Activated CD4-positive, alpha-beta T cell treated with anti-CD3 and anti-CD28 coated beads, Interleukin-2, amount 50 U/mL, for 24 hours (primary cell): Measurements from ENCODE around the gene TIMM17B.
"Not testable (repeated sequence)": the region's sequence is repeated elsewhere in the genome, so short reads cannot be mapped to it uniquely, and the experiment has no call there.

ENCODE experiments used
- DNase-seq, 2 donors: peaks; one replicate each; pipeline ENCODE4 v3.0.0-alpha.2; 2020; ENCODE audit warnings: low read depth in 1 of 2, low spot score in 1 of 2

Gene TIMM17B

GRCh38 chrX:48894891-48895290, 2.7 kb downstream of the TIMM17B start:
- DNase-seq, result no peak

DNA sequence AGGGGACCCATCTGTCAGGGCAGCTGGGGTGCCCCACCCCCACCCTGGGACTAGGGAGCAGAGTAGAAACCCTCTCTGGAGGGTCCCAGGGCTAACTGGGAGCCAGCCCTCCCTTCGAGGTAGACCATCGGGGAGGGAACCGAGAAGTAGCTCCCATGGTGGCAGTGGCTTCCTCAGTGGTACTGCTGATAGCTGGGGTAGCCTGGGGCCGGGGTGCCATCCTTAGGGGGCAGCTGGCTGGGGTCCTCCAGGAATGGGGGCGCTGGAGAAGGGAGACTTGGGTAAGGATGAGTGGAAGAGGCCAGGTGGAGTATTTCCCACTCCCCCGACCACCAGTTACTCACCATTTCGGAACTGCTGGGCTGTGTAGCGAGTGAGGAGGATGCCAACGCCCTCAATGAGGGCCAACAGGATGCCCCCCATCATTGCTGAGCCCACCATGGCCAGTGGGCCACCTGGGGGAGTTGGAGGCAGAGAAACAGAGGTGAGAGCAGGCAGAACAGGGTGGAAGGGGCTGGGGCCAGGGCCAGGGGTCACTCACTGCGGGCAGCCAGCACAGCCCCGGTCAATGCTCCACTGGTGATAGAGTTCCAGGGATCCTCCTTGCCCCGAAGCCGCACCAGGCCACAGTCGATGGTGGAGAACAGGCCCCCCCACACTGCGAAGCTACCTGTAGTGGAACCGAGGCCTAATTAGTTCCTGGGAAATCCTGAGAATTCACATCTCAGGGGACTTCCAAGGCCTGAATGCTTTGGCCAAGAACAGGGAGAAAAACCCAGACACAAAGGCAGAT, 3.8 kb downstream of the TIMM17B start:
- DNase-seq, result no peak

GRCh38 chrX:48892896-48893295, 4.7 kb downstream of the TIMM17B start:
- no peak for DNase-seq

DNA sequence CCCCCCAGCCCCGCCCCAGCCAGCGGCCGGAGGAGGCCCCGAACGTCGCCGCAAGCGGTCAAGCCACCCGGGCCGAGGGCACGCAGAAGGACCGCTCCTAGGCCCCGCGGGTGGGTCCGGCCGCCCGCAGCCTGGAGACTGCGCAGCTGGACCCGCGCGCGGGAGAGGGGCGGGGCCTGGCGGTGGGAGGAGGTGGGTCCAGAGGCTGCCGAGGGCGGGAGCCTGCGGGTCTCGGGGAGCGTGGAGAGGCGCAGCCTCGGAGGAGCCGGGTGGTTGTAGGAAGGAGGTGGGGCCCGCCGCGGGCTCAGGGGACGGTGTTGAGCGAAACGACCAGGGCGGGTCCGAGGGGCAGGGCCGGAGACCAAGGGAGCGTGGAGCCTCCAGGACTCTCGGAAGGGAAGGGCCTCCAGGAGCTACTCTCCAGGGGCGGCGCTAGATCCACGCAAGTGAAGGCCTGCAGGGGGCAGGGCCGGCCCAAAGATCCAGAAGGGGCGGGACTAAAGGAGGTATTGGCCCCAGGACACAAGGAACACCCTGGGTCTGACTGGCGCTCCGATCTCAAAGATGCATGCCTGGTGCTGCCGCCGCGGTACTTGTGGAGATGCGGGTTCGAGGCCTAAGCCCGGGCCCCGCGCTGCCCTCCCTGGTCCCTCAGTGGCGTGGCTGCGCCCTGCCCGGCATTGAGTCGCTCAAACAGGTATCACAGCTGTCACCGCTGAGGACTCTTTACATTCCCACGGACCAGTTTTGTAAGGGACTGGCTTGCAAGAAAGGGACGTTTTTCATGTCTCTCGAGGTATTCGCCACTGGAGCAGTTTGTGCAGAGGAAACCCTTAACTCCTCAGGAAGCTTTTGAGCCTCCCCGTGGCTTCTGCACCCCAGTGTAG, 5.9 kb downstream of the TIMM17B start:
- peak in 1 of 2 donors; percentile 59 for DNase-seq

- no peak for DNase-seq
These were observed 6.6 kb downstream of the TIMM17B start for GRCh38 chrX:48890934-48891401.

GRCh38 chrX:48890296-48890925, 7.2 kb downstream of the TIMM17B start:
- no peak for DNase-seq

- DNase-seq, result not testable (repeated sequence)
These were observed 11.0 kb downstream of the TIMM17B start for GRCh38 chrX:48886586-48886985.

- DNase-seq, result no peak
These were observed 13.8 kb downstream of the TIMM17B start for GRCh38 chrX:48883729-48884128.

DNA sequence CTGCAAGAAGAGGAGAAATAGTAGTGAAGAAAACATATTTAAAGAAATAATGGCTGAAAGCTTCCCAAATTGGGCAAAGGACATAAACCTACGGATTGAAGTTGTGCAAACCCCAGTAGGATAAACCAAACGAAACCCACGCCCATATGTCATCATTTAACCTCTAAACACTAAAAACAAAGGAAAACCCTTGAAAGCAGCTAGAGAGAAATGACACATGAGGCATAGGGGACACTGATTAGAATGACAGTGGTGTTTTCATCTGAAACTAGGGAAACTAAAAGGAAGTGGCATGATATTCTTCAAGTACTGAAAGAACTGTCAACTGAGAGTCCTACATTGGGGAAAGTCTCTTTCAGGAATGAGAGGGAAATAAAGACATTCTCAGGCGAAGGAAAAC, 20.6 kb downstream of the TIMM17B start:
- DNase-seq, result not testable (repeated sequence)

DNA sequence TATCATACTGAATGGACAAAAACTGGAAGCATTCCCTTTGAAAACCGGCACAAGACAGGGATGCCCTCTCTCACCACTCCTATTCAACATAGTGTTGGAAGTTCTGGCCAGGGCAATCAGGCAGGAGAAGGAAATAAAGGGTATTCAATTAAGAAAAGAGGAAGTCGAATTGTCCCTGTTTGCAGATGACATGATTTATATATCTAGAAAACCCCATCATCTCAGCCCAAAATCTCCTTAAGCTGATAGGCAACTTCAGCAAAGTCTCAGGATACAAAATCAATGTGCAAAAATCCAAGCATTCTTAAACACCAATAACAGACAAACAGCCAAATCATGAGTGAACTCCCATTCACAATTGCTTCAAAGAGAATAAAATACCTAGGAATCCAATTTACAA, 25.6 kb downstream of the TIMM17B start:
- not testable (repeated sequence) for DNase-seq

GRCh38 chrX:48864210-48864609, 33.4 kb downstream of the TIMM17B start:
- DNase-seq, result no peak

DNA sequence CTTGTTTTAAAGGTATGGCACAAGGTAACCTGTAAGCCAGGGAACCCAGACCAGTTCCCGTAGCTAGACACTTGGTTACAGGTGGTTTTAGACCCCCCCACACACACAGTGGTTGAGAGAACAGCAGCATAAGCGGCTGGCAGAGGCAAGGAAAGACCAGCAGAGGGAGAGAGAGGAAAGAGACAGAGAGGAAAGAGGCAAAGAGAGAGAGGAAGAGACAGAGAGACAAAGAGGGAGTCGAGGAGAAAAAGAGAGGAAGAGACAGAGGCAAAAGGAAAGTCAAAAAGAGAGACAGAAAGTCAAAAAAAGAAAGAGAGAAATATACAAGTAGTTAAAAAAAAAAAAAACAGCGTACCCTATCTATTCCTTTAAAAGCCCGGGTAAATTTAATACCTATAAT, 42.7 kb downstream of the TIMM17B start:
- DNase-seq, result no peak

GRCh38 chrX:48854121-48854804, 43.3 kb downstream of the TIMM17B start:
- not testable (repeated sequence) for DNase-seq

DNA sequence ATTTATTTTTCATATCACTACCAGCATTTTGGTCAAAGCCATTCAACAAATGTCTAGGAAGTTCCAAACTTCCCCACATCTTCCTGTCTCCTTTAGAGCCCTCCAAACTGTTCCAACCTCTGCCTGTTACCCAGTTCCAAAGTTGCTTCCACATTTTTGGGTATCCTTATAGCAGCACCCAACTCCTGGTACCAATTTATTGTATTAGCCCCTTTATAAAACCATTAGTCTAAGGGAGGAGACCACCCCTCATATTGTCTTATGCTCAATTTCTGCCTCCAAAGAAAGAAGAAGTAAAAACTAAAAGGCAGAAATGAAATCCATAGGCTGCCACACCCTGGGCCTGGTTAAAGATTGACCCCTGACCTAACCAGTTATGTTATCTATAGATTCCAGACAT, 44.1 kb downstream of the TIMM17B start:
- DNase-seq, result not testable (repeated sequence)

DNA sequence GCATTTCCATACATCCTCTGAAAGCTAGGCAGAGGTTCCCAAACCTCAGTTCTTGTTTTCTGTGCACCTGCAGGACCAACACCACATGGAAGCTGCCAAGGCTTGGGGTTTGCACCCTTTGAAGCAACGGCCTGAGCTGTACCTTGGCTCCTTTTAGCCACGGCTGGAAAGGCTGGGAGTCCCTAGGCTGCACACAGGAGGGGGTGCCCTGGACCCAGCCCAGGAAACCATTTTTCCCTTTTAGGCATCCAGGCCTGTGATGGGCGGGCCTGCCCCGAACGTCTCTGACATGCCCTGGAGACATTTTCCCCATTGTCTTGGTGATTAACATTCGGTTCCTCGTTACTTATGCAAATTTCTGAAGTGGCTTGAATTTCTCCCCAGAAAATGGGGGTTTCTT, 44.7 kb downstream of the TIMM17B start:
- no peak for DNase-seq

GRCh38 chrX:48848847-48849246, 48.7 kb downstream of the TIMM17B start:
- no peak for DNase-seq
